SK-N-SH treated with all-trans-retinoic acid at 6 μM for 48 hours (cell line): ENCODE data around the gene NDC80.
"Not testable (repeated sequence)": the region's sequence is repeated elsewhere in the genome, so short reads cannot be mapped to it uniquely, and the experiment has no call there.

ENCODE experiments used
- ATAC-seq: fragments of 200-7000 bp; cut with Tn5 transposase; 3 replicates; pipeline ENCODE4 v1.9.1; 2020; ENCODE audit warnings: mild to moderate bottlenecking, moderate library complexity
- ARNTL ChIP-seq: fragments of 450-650 bp; formaldehyde crosslinking; IDR thresholded peaks from 2 replicates; pipeline ENCODE4 v1.5.0; 2020; ENCODE audit warnings: low read depth, mild to moderate bottlenecking, moderate library complexity, borderline replicate concordance
- BACH2 ChIP-seq: fragments of 250-450 bp; sonication (Bioruptor Pico); IDR thresholded peaks from 2 replicates; pipeline ENCODE4 v1.9.0; 2021; ENCODE audit warnings: mild to moderate bottlenecking, borderline replicate concordance
- CREB5 ChIP-seq: fragments of 250-450 bp; sonication (Bioruptor Pico); IDR thresholded peaks from 2 replicates; pipeline ENCODE4 v1.5.1; 2020; ENCODE audit warnings: low read depth, mild to moderate bottlenecking, moderate library complexity
- CSRNP3 ChIP-seq: fragments of 250-450 bp; sonication (Bioruptor Pico); IDR thresholded peaks from 2 replicates; pipeline ENCODE4 v1.5.1; 2021; ENCODE audit warnings: mild to moderate bottlenecking, moderate library complexity
- PATZ1 ChIP-seq: fragments of 250-450 bp; sonication (Bioruptor Pico); IDR thresholded peaks from 2 replicates; pipeline ENCODE4 v1.8.0; 2020; ENCODE audit warnings: mild to moderate bottlenecking, moderate library complexity, borderline replicate concordance
- POU6F1 ChIP-seq: fragments of 250-450 bp; sonication (Bioruptor Pico); IDR thresholded peaks from 2 replicates; pipeline ENCODE4 v1.8.0; 2021; ENCODE audit warnings: low read depth, mild to moderate bottlenecking, moderate library complexity, borderline replicate concordance
- RARB ChIP-seq: fragments of 250-450 bp; sonication (Bioruptor Pico); IDR thresholded peaks from 2 replicates; pipeline ENCODE4 v1.8.0; 2021; ENCODE audit warnings: mild to moderate bottlenecking, moderate library complexity
- SNAI2 ChIP-seq: fragments of 250-450 bp; sonication (Bioruptor Pico); IDR thresholded peaks from 2 replicates; pipeline ENCODE4 v1.5.0; 2020; ENCODE audit warnings: mild to moderate bottlenecking, moderate library complexity
- TCF4 ChIP-seq: fragments of 250-450 bp; sonication (Bioruptor Pico); IDR thresholded peaks from 2 replicates; pipeline ENCODE4 v1.8.0; 2021; ENCODE audit warnings: mild to moderate bottlenecking, moderate library complexity, borderline replicate concordance
- TOX ChIP-seq: fragments of 250-450 bp; sonication (Bioruptor Pico); IDR thresholded peaks from 2 replicates; pipeline ENCODE4 v1.8.0; 2021; ENCODE audit warnings: mild to moderate bottlenecking, moderate library complexity, borderline replicate concordance
- ZFP3 ChIP-seq: fragments of 250-450 bp; sonication (Bioruptor Pico); IDR thresholded peaks from 2 replicates; pipeline ENCODE4 v1.5.0; 2020; ENCODE audit warnings: mild to moderate bottlenecking, moderate library complexity
- ZFP30 ChIP-seq: fragments of 450-650 bp; formaldehyde crosslinking; IDR thresholded peaks from 2 replicates; pipeline ENCODE4 v1.5.0; 2022; ENCODE audit warnings: mild to moderate bottlenecking, moderate library complexity
- ZNF70 ChIP-seq: fragments of 450-650 bp; formaldehyde crosslinking; IDR thresholded peaks from 2 replicates; pipeline ENCODE4 v1.5.0; 2020; ENCODE audit warnings: mild to moderate bottlenecking, moderate library complexity
- ZNF8 ChIP-seq: fragments of 450-650 bp; formaldehyde crosslinking; IDR thresholded peaks from 2 replicates; pipeline ENCODE4 v1.5.0; 2020; ENCODE audit warnings: mild to moderate bottlenecking, moderate library complexity

The NDC80 gene

GRCh38 chr18:2571200-2572170 is at the start of gene NDC80, which contains the start of gene METTL4:
NDC80 (plus strand) TSS chr18:2571557; CDS start chr18:2572986, 1,429 bp downstream.
METTL4 (minus strand) TSS chr18:2571505; CDS start chr18:2567216, 4,289 bp downstream.
- peak; percentile 78 for ATAC-seq
- TF ChIP-seq PATZ1 (CRISPR knock-in tag) = no peak
- no peak for TF ChIP-seq BACH2 (CRISPR knock-in tag)
- no peak for TF ChIP-seq CSRNP3 (CRISPR knock-in tag)
- TF ChIP-seq ZNF8 (CRISPR knock-in tag) = no peak
- no peak for TF ChIP-seq CREB5
- TF ChIP-seq TOX (CRISPR knock-in tag) = no peak
- TF ChIP-seq, all 23 proteins: peak for 0

GRCh38 chr18:2522112-2522511 is 49.2 kb upstream of the NDC80 start:
- no peak for ATAC-seq
- TF ChIP-seq CSRNP3 (CRISPR knock-in tag) (no peak), ZNF70 (CRISPR knock-in tag) (no peak), ZFP3 (CRISPR knock-in tag) (no peak)

- ATAC-seq = not testable (repeated sequence)
Measured at GRCh38 chr18:2524794-2525198, 46.6 kb upstream of the NDC80 start.

GRCh38 chr18:2526329-2526728 is 45.0 kb upstream of the NDC80 start:
- no peak for ATAC-seq
- TF ChIP-seq POU6F1 (no peak), PATZ1 (CRISPR knock-in tag) (no peak), CSRNP3 (CRISPR knock-in tag) (no peak), SNAI2 (no peak), RARB (CRISPR knock-in tag) (no peak), ARNTL (no peak), CREB5 (no peak), TOX (CRISPR knock-in tag) (no peak), ZNF70 (CRISPR knock-in tag) (no peak), ZFP30 (CRISPR knock-in tag) (no peak), BACH2 (CRISPR knock-in tag) (no peak), TCF4 (no peak)
